Glomerular endothelial cell (primary cell): Measurements from ENCODE around the gene ZNF221. TPM values are rescaled to one million over a fixed set of nuclear protein-coding genes. Genes with fewer than 3 reads are reported as not detected.
"Not testable (repeated sequence)": the region's sequence is repeated elsewhere in the genome, so short reads cannot be mapped to it uniquely, and the experiment has no call there.

Experiments
- DNase-seq: peaks from one replicate; pipeline ENCODE4 v3.0.0-alpha.2; 2011; ENCODE audit warnings: low read depth, low spot score; ENCODE audit errors: extremely low read depth
- total RNA-seq: library from RNA; depleted of rRNA; stranded (reverse); fragments of >200 nt; gene quantifications from 2 replicates; pipeline ENCODE4 v1.2.3, GENCODE V29; 2015

The ZNF221 gene
- total RNA-seq: 4.1 and 5.1 TPM in 2 replicates

DNA sequence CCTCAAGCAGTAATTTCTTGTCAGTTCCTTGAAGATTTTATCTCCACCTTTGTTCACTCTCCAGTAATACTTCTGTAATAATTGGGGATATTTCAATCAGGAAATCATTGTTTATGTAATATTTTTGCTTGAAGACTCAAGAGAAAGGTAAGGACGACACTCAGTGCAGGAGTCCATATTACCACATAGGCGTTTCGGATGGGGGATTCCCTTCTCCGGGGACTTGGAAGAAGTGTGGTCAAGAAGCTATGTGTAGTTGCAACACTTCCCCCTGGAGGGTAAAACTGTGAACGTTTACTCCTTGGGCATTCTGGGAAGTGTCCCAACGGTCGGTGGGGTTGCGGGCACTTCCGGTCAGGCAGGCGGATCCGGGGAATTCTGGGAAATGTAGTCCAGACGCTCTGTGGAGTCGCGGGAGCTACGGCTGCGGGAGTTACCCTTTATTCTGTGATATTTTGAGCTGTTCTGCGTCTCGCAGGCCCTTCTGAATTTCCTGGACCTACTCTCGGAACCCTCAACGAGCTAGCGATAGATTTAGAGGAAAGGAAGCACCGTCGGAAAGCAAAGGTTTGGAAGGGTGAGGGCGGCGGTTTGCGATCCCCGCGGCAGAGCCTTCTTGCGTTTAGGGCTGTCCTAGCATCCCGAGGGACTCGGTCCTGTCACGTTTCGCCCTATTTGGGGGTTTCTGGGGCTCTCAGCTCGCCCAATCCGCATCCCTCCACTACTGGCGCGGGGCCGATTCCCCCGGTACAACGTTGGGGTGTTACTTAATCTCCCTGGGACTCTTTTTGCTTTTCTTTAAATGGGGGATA, at the start of gene ZNF221:
TSS of gene ZNF221 (plus strand) at position 395 of the 812 bp plus-strand sequence. CDS start 11,499 bp downstream, outside the sequence.
- peak; percentile 95 for DNase-seq

DNA sequence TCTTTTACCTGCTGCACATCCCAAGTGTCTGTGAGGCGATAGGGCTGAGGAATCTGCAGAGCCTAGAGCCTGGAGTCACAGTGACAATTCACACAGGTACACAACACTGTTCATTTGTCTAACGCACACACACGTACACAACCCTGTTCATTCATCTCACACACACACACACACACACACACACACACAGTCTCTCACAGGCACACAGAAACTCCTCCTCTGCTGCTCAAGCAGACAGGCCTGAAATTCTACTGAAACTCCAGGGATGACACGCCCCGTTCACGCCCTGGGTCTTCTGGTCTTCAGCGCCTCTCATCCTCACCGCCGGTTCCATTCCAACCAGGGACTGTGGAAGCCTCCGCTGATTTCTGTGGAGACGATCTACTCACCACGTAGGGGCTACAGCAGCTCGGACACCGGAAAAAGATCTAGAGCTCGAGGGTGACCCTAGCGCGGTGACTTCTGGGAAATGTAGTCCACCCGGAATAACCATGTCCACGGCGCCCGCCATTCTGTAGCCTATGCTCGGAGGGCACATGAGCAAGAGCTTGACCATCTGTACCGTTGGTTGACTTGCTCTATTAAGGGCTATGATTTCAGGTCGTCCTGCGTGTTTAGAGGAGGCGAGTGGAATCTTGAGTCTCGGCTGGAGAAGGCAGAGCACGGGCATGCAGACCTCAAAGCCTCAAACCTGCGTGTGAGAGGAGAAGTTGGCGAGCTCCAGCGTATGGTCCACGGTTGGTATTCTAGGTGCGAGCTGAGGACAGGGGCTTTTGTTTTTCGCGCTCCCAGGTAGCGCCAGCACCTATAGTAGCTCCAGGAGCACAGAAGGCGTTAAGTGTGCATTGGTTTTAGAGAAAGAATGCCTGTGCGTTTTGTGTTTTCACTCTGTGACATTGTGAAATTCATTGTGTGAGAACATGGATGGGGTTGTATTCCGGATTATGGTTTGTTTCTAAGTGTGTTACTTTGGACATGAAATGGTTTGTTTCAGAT, 49.3 kb upstream of the ZNF221 start:
- peak; percentile 67 for DNase-seq

DNA sequence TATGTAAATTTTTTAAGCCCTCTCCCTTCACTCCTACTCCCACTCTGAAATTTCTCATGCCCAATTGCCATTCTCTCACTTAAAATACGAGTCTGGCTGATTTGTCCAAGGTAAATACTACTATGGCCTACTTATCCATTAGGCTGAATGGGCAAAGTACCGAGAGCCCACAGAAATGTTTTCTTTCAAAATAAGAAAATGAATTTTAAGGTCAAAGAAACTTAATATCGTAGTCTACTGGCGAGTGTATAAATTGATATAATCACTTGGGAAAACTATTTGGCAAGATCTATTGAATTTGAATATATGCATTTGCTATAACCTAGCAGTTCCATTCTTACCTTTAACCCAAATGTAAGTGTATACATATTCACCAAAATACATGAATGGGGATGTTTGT, 48.6 kb upstream of the ZNF221 start:
- no peak for DNase-seq

DNA sequence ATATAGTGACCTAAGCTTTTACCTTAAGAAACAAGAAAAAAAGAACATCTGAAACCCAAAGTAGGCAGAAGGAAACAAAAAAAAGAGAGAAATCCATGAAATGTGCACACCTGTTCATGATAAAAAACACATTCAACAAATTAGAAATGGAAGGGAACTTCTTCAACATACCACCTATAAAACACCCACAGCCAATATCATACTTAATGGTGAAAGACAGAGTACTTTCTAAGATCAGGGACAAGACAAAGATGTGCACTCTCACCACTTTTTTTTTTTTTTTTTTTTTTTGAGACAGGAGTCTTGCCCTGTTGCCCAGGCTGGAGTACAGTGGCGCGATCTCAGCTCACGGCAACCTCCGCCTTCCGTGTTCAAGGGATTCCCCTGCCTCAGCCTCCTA, 45.1 kb upstream of the ZNF221 start:
- DNase-seq: no peak

- DNase-seq: no peak
These were observed 44.3 kb upstream of the ZNF221 start for GRCh38 chr19:43906774-43907173.

GRCh38 chr19:43908659-43909058, 42.4 kb upstream of the ZNF221 start:
- DNase-seq: no peak

DNA sequence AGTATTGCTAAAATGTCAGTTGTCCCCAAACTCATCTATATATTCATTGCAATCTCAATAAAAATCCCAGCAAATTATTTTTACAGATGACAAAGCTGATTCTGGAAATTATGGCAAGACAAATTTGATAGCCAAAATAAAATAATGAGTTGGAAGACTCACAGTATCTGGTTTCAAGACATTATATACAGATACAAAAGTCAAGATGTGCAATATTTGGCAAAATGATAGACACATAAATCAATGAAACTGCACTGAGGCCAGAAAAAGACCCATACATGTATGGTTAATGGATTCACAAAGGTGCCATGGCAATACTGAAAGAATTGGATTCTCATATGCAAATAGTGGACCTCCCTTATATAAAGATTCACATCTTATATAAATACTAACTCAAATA, 40.1 kb upstream of the ZNF221 start:
- no peak for DNase-seq

DNA sequence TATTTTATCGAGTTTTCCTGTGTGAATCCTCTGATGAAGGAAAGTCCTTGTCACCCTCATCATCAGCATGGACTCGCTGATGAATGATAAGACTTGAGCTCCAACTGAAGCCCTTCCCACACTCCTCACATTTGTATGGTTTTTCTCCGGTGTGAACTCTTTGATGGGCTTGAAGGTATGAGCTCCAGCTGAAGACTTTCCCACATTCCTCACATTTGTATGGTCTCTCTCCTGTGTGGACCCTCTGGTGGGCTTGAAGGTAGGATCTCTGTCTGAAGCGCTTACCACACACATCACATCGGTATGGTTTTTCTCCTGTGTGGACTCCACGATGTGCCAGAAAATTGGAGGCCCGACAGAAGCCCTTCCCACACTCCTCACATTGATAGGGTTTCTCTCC, 37.6 kb upstream of the ZNF221 start:
- no peak for DNase-seq

DNA sequence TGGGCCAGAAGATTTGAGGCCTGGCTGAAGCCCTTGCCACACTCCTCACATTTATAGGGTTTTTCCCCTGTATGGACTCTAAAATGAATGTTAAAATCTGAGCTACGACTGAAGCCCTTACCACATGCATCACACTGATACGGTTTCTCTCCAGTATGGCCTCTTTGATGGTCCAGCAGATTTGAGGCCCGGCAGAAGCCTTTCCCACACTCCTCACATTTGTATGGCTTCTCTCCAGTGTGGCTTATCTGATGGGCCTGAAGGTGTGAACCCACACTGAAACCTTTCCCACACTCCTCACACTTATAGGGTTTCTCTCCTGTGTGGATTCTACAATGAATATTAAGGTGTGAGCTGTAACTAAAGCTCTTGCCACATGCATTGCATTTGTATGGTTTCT, 37.0 kb upstream of the ZNF221 start:
- DNase-seq: no peak

DNA sequence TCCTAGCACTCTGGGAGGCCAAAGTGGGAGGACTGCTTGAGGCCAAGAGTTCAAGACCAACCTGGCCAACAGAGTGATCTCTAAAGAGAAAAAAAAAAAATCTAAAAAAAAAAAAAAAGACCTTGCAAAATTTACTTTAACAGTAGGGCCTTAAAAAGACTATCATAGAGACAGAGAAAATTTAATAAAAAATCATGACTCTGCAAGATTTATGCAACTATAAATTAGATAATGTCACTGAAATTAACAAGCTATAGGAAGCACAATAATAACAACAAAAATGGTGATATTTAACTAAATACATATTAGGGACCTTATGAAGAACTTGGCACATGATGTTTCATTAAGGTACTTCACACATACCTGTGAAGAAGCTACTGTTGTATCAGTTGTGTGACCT, 27.2 kb upstream of the ZNF221 start:
- DNase-seq: no peak

- DNase-seq: no peak
These were observed 22.2 kb upstream of the ZNF221 start for GRCh38 chr19:43928820-43929219.

- no peak for DNase-seq
These were observed 16.7 kb upstream of the ZNF221 start for GRCh38 chr19:43934055-43934984.

- DNase-seq: peak; percentile 48
These were observed 15.9 kb upstream of the ZNF221 start, which contains the start of gene ZNF45 for GRCh38 chr19:43934985-43935708. Gene ZNF45, minus strand, starts transcription at chr19:43935282. Its CDS starts 13,097 bp downstream, at chr19:43922185.

DNA sequence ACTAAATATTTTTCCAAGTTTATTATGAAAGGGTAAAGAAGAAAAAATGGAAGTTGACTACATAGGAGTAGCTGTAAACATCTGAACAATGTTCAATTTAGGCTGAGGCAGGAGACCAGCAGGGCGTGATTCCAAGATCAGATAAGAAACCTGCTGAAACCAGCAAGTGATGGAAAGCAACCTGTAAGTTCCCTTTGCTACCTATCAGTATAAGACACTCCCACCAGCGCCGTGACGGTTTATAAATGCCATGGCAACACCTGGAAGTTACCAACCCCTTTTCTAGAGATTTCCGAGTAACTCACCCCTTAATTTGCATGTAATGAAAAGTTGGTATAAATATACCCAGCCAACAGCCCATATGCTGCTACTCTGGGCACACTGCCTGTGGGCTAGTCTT, 14.8 kb upstream of the ZNF221 start:
- DNase-seq: no peak

- DNase-seq: no peak
These were observed 11.3 kb upstream of the ZNF221 start for GRCh38 chr19:43939557-43940260.

GRCh38 chr19:43940719-43941118, 10.3 kb upstream of the ZNF221 start:
- DNase-seq: no peak

- no peak for DNase-seq
These were observed 9.8 kb upstream of the ZNF221 start for GRCh38 chr19:43941209-43941608.

- DNase-seq: not testable (repeated sequence)
These were observed 3.6 kb upstream of the ZNF221 start for GRCh38 chr19:43947412-43947811.

DNA sequence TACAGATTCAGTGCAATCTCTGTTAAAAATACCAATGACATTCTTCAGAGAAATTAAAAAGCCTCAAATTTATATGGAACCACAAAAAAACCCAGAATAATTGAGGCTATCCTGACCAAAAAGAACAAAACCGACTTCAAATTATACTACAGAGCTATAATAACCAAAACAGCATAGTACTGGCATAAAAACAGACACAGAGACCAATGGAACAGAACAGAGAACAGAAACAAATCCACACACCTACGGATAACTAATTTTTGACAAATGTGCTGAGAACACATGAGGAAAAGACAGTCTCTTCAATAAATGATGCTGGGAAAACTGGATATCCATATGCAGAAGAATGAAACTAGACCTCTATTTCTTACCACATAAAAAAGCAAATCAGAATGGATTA, 1.2 kb upstream of the ZNF221 start:
- DNase-seq: not testable (repeated sequence)
